Calu3 (cell line): ENCODE data around the gene PLIN5. TPM values are rescaled to one million over a fixed set of nuclear protein-coding genes. Genes with fewer than 3 reads are reported as not detected.

Source experiments
- Bru-seq: library from RNA; stranded (reverse); fragments of 400-500 nt; gene quantifications from one replicate; lab custom pipeline; 2021; lab: Mats Ljungman, UMichigan
- BruChase-seq, 2 experiments: library from RNA; stranded (reverse); fragments of 400-500 nt; gene quantifications; one replicate each; lab custom pipeline; 2021; lab: Mats Ljungman, UMichigan
- BruUV-seq: library from RNA; stranded (reverse); fragments of 400-500 nt; replicated peaks from 2 replicates; lab custom pipeline; 2021; lab: Mats Ljungman, UMichigan
- CTCF ChIA-PET: fragments of 300-600 bp; sonication (Branson Sonifier 250); formaldehyde crosslinking; loops from one replicate; lab custom pipeline; 2022; ENCODE audit warnings: antibody characterized with exemption; lab: Charles Lee
- DNase-seq: peaks from one replicate; pipeline ENCODE4 v3.0.0; 2022
- H3K27ac Mint-ChIP-seq: one replicate; pipeline ENCODE4 v1.8.0; 2022; ENCODE audit warnings: mixed read lengths; ENCODE audit not compliant: unreplicated experiment
- H3K27me3 Mint-ChIP-seq: one replicate; pipeline ENCODE4 v1.8.0; 2022; ENCODE audit warnings: mixed read lengths; ENCODE audit not compliant: unreplicated experiment
- H3K36me3 Mint-ChIP-seq: one replicate; pipeline ENCODE4 v1.8.0; 2022; ENCODE audit warnings: mild to moderate bottlenecking, moderate library complexity, mixed read lengths; ENCODE audit not compliant: insufficient read depth, unreplicated experiment
- H3K4me1 Mint-ChIP-seq: one replicate; pipeline ENCODE4 v1.8.0; 2022; ENCODE audit warnings: mild to moderate bottlenecking, low read depth, mixed read lengths; ENCODE audit not compliant: unreplicated experiment
- H3K4me3 Mint-ChIP-seq: one replicate; pipeline ENCODE4 v1.8.0; 2022; ENCODE audit warnings: mild to moderate bottlenecking, low read depth, moderate library complexity, mixed read lengths; ENCODE audit not compliant: unreplicated experiment
- H3K9me3 Mint-ChIP-seq: one replicate; pipeline ENCODE4 v1.8.0; 2022; ENCODE audit warnings: low read depth, mixed read lengths; ENCODE audit not compliant: unreplicated experiment
- CTCF ChIP-seq: fragments of 200-600 bp; IDR thresholded peaks from one replicate; pipeline ENCODE4 v1.8.0; 2022; ENCODE audit warnings: antibody characterized with exemption; ENCODE audit not compliant: unreplicated experiment
- intact Hi-C: fragments of 100-400 bp; cut with micrococcal nuclease; formaldehyde crosslinking; loops from one replicate; pipeline ENCODE4 v1.10.0; 2022; ENCODE audit not compliant: unreplicated experiment
- long read RNA-seq: library from polyadenylated mRNA; stranded (forward); transcript quantifications from one replicate; pipeline ENCODE4 v2.0.0, GENCODE V29; 2022
- total RNA-seq: library from RNA; stranded (reverse); gene quantifications from 2 replicates; pipeline ENCODE4 v1.2.3, GENCODE V29; 2022

The PLIN5 gene
- total RNA-seq (7.6 and 13.1 TPM in 2 replicates), Bru-seq, nascent RNA (percentile 46 among the genes with signal in this experiment), BruChase-seq, experiment 1, labeled RNA remaining after a 6-hour chase (percentile 48 among the genes with signal in this experiment), BruChase-seq, experiment 2, labeled RNA remaining after a 2-hour chase (percentile 45 among the genes with signal in this experiment)
- long read RNA-seq, partial matches to known transcripts: 0 of 10 reads
- long read RNA-seq, other reads (novel, unspliced or antisense): 9 of 10 reads

GRCh38 chr19:4534836-4535658 lies at the start of gene PLIN5:
TSS of gene PLIN5 (minus strand) at chr19:4535224. CDS start at chr19:4534074, 1,150 bp downstream.
- CTCF ChIA-PET: interaction anchor here (0.5 to 1.9 kb wide), 6 partner anchors 10 to 64 kb away, joined by 3 to 9 read pairs (median 4); partner anchors contain the start of gene HDGFL2
- peak; percentile 90 for DNase-seq
- no TSS peak for BruUV-seq
- Mint-ChIP-seq H3K27me3 (peaks cover 4% of the 10 kb centered on the region), H3K27ac (peak within 1 kb of the TSS; percentile 5), H3K36me3 (peaks cover 14% of the 10 kb centered on the region), H3K9me3 (no peaks in the 10 kb centered on the region), H3K4me1 (peaks cover 24% of the 10 kb centered on the region), H3K4me3 (peak within 1 kb of the TSS; percentile 58)
- TF ChIP-seq CTCF: no peak
- intact Hi-C loops: no loop called here

GRCh38 chr19:4583961-4584669 lies 49.1 kb upstream of the PLIN5 start:
- CTCF ChIA-PET: interaction anchor here (0.7 kb wide), 1 partner anchor 8 kb away, joined by 3 read pairs; no protein-coding TSS in a partner anchor
- intact Hi-C loops: no loop called here
- peak; percentile 43 for DNase-seq
- Mint-ChIP-seq H3K4me3 (no peak overlapping the region), H3K4me1 (peaks cover 11% of the 10 kb centered on the region), H3K27me3 (peaks cover 46% of the 10 kb centered on the region), H3K27ac (no peak overlapping the region), H3K9me3 (no peaks in the 10 kb centered on the region), H3K36me3 (peaks cover 5% of the 10 kb centered on the region)
- no TSS peak for BruUV-seq
- no peak for TF ChIP-seq CTCF

GRCh38 chr19:4582980-4583842 lies 48.2 kb upstream of the PLIN5 start:
- Mint-ChIP-seq H3K9me3 (no peaks in the 10 kb centered on the region), H3K4me1 (peaks cover 18% of the 10 kb centered on the region), H3K27me3 (peaks cover 55% of the 10 kb centered on the region), H3K36me3 (peaks cover 12% of the 10 kb centered on the region), H3K27ac (no peak overlapping the region), H3K4me3 (no peak overlapping the region)
- CTCF ChIA-PET: interaction anchor here (0.6 to 0.7 kb wide), 2 partner anchors 9 to 10 kb away, joined by 3 to 4 read pairs; no protein-coding TSS in a partner anchor
- no peak for DNase-seq
- TF ChIP-seq CTCF: no peak
- no TSS peak for BruUV-seq
- intact Hi-C loops: no loop called here
